Activated CD4-positive, alpha-beta T cell treated with anti-CD3 and anti-CD28 coated beads, Interleukin-2, Interleukin-4, amounts not matched to agents 100 ng/mL and 50 ng/mL, durations not matched to agents 16 hours and 8 hours (primary cell): ENCODE measurements around the gene MFN1.

Experiments
- DNase-seq: peaks from one replicate; pipeline ENCODE4 v3.0.0-alpha.2; 2020; ENCODE audit warnings: low spot score

The MFN1 gene

GRCh38 chr3:179430277-179430870 is 82.9 kb downstream of the MFN1 start:
- no peak for DNase-seq

GRCh38 chr3:179432021-179432420 is 84.5 kb downstream of the MFN1 start:
- no peak for DNase-seq

GRCh38 chr3:179432451-179432850 is 84.9 kb downstream of the MFN1 start:
- no peak for DNase-seq

- no peak for DNase-seq
These were observed 89.0 kb downstream of the MFN1 start for GRCh38 chr3:179436517-179436916.

- no peak for DNase-seq
These were observed 91.3 kb downstream of the MFN1 start for GRCh38 chr3:179438841-179439240.
